OCI-LY1 (cell line): ENCODE data around the gene P4HB.

Experiments
- H2AFZ ChIP-seq: fragments of 200-600 bp; sonication (generic), shearing (Covaris generic); 2 replicates; pipeline ENCODE4 v1.6.0; 2014; ENCODE audit warnings: antibody characterized with exemption, mild to moderate bottlenecking, low read length
- H3F3A ChIP-seq: fragments of 200-600 bp; sonication (generic), shearing (Covaris generic); 2 replicates; pipeline ENCODE4 v1.6.0; 2014; ENCODE audit warnings: mild to moderate bottlenecking, antibody characterized with exemption, low read length, moderate library complexity; ENCODE audit not compliant: insufficient read depth
- H3K27ac ChIP-seq: fragments of 200-600 bp; sonication (generic); 2 replicates; pipeline ENCODE4 v1.5.1; 2014; ENCODE audit warnings: low read length, mixed run types, mild to moderate bottlenecking, low read depth; ENCODE audit not compliant: poor library complexity, severe bottlenecking
- H3K27me3 ChIP-seq: fragments of 200-600 bp; sonication (generic); 2 replicates; pipeline ENCODE4 v1.6.0; 2014; ENCODE audit warnings: antibody characterized with exemption, mild to moderate bottlenecking, low read length, moderate library complexity; ENCODE audit not compliant: insufficient read depth
- H3K36me3 ChIP-seq: fragments of 200-600 bp; sonication (generic); 2 replicates; pipeline ENCODE4 v1.6.1; 2014; ENCODE audit warnings: mild to moderate bottlenecking, antibody characterized with exemption, low read length, moderate library complexity, mixed read lengths; ENCODE audit not compliant: insufficient read depth
- H3K4me1 ChIP-seq: fragments of 200-600 bp; sonication (generic); 2 replicates; pipeline ENCODE4 v1.5.1; 2014; ENCODE audit warnings: mild to moderate bottlenecking, low read length, moderate library complexity; ENCODE audit not compliant: insufficient read depth, severe bottlenecking
- H3K4me2 ChIP-seq: fragments of 200-600 bp; sonication (generic), shearing (Covaris generic); 2 replicates; pipeline ENCODE4 v1.6.1; 2014; ENCODE audit warnings: low read length
- H3K4me3 ChIP-seq: fragments of 200-600 bp; sonication (generic); 2 replicates; pipeline ENCODE4 v1.5.1; 2014; ENCODE audit warnings: low read length, low read depth, mild to moderate bottlenecking, mixed read lengths; ENCODE audit not compliant: poor library complexity, severe bottlenecking
- H3K79me2 ChIP-seq: fragments of 200-600 bp; shearing (Covaris generic); 2 replicates; pipeline ENCODE4 v1.6.1; 2016; ENCODE audit warnings: mixed run types, low read length, mixed read lengths; ENCODE audit not compliant: insufficient read depth
- H3K9ac ChIP-seq: fragments of 200-600 bp; sonication (generic), shearing (Covaris generic); 2 replicates; pipeline ENCODE4 v1.6.1; 2014; ENCODE audit warnings: mild to moderate bottlenecking, low read length, mixed read lengths
- H3K9me2 ChIP-seq: fragments of 200-600 bp; sonication (generic), shearing (Covaris generic); 2 replicates; pipeline ENCODE4 v1.6.1; 2014; ENCODE audit warnings: low read depth, mild to moderate bottlenecking, low read length, mixed read lengths
- H3K9me3 ChIP-seq: fragments of 200-600 bp; shearing (Covaris generic); 2 replicates; pipeline ENCODE4 v1.6.1; 2014; ENCODE audit warnings: low read length, mixed read lengths
- H4K20me1 ChIP-seq: fragments of 200-600 bp; sonication (generic), shearing (Covaris generic); 2 replicates; pipeline ENCODE4 v1.6.0; 2016; ENCODE audit warnings: mild to moderate bottlenecking, low read length; ENCODE audit not compliant: insufficient read depth
- CTCF ChIP-seq: fragments of 200-600 bp; sonication (generic), shearing (Covaris generic); IDR thresholded peaks from 2 replicates; pipeline ENCODE4 v1.5.1; 2017; ENCODE audit warnings: mild to moderate bottlenecking, antibody characterized with exemption, low read length, moderate library complexity, mixed read lengths
- EZH2 ChIP-seq: fragments of 200-600 bp; sonication (generic), shearing (Covaris generic); IDR thresholded peaks from 2 replicates; pipeline ENCODE4 v1.8.0; 2017; ENCODE audit warnings: borderline replicate concordance, mixed run types, mild to moderate bottlenecking, antibody characterized with exemption, low read length, moderate library complexity, mixed read lengths

The P4HB gene

DNA sequence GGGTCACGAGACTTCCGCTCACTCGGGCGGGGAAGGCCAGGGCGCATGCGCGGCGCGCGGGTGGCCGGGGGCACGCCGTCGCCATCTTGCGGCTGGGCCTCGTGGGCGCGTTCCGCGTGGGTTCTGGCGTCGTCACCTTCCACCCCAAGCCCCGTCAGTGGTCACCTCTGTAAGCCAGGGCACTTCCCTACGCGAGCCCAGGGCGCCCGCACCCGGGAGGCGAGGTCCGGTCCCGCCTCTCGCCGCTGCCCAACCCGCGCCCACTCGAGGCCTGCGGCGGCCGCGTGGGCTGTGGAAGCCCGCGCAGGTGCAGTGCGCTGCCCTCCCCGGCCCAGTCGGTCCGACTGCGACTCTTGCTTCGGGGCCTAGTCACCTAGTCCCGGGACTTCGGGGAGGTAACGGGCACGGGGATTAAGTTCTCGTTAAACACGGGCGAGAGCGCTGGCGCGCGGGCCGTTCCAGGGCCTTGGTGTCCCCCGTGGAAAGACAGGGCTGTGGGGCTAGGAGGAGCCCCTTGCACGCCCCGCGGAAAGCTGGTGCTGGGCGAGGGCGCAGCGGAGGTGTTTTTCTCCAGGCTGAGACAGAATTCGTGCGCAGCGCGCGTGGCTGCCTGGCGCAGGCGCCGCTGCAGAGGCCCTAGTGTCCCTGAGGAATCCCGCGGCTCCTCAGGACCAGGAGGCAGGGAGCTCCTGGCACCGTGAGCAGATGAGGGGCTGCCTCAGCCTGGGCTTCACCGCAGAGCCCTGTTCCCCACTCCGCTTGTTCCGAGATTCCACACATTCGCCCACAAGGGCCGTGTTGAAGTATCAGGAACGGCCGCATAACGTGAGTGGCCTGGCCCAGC lies 11.3 kb upstream of the P4HB start:
- H3K27me3 ChIP-seq: no peaks in the 10 kb centered on the region
- H4K20me1 ChIP-seq: no peaks in the 10 kb centered on the region
- H3K4me2 ChIP-seq: peak overlapping the region; percentile 83
- H3K79me2 ChIP-seq: peaks cover 5% of the 10 kb centered on the region; the same call in 1 of the 2 replicates
- H2AFZ ChIP-seq: no peak overlapping the region
- peak overlapping the region; percentile 88 for H3K27ac ChIP-seq
- H3K9me3 ChIP-seq: no peaks in the 10 kb centered on the region
- H3F3A ChIP-seq: no peaks in the 10 kb centered on the region
- TF ChIP-seq EZH2 (no peak), CTCF (peak; percentile 26; the same call in 1 of the 2 replicates)
- no peaks in the 10 kb centered on the region for H3K9me2 ChIP-seq
- H3K9ac ChIP-seq: peak overlapping the region; percentile 98
- H3K4me1 ChIP-seq: peaks cover 60% of the 10 kb centered on the region
- H3K4me3 ChIP-seq: peak overlapping the region; percentile 77
- H3K36me3 ChIP-seq: peaks cover 32% of the 10 kb centered on the region

- Histone ChIP-seq H3K9me2 (no peaks in the 10 kb centered on the region), H3K27ac (peak within 1 kb of the TSS; percentile 88), H3K36me3 (peaks cover 39% of the 10 kb centered on the region), H3K4me1 (peaks cover 66% of the 10 kb centered on the region), H3K9ac (peak within 1 kb of the TSS; percentile 98), H3K4me3 (peak within 1 kb of the TSS; percentile 98), H2AFZ (no peak within 1 kb of the TSS), H3K27me3 (no peaks in the 10 kb centered on the region), H3K4me2 (peak within 1 kb of the TSS; percentile 86), H4K20me1 (no peaks in the 10 kb centered on the region), H3F3A (no peaks in the 10 kb centered on the region), H3K79me2 (peaks cover 5% of the 10 kb centered on the region; the same call in 1 of the 2 replicates), H3K9me3 (no peaks in the 10 kb centered on the region)
- TF ChIP-seq CTCF (no peak), EZH2 (no peak)
These were observed 10.6 kb upstream of the P4HB start, which contains the start of gene ARHGDIA for GRCh38 chr17:81870981-81871386. TSS of gene ARHGDIA (minus strand) at chr17:81871337. CDS start at chr17:81869930, 1,407 bp downstream.

GRCh38 chr17:81870131-81870980 lies 10.0 kb upstream of the P4HB start:
- peak overlapping the region; percentile 86 for H3K4me2 ChIP-seq
- peaks cover 45% of the 10 kb centered on the region for H3K36me3 ChIP-seq
- no peaks in the 10 kb centered on the region for H4K20me1 ChIP-seq
- H3K4me3 ChIP-seq: peak overlapping the region; percentile 98
- peak overlapping the region; percentile 84 for H3K27ac ChIP-seq
- no peaks in the 10 kb centered on the region for H3K9me3 ChIP-seq
- peaks cover 72% of the 10 kb centered on the region for H3K4me1 ChIP-seq
- TF ChIP-seq EZH2 (no peak), CTCF (no peak)
- H3K9me2 ChIP-seq: no peaks in the 10 kb centered on the region
- H3K27me3 ChIP-seq: no peaks in the 10 kb centered on the region
- H2AFZ ChIP-seq: no peak overlapping the region
- no peaks in the 10 kb centered on the region for H3F3A ChIP-seq
- H3K79me2 ChIP-seq: peaks cover 5% of the 10 kb centered on the region; the same call in 1 of the 2 replicates
- H3K9ac ChIP-seq: peak overlapping the region; percentile 97
